SU-DHL-6 (cell line): ENCODE measurements around the gene CUL1.

Experiments
- CTCF ChIP-seq: fragments of 200-600 bp; sonication (generic); IDR thresholded peaks from one replicate; pipeline ENCODE4 v1.5.1; 2017; ENCODE audit warnings: antibody characterized with exemption, mild to moderate bottlenecking, low read length, moderate library complexity; ENCODE audit not compliant: insufficient read depth, poor library complexity, severe bottlenecking
- EZH2phosphoT487 ChIP-seq: fragments of 200-600 bp; sonication (generic), shearing (Covaris generic); conservative IDR thresholded peaks from 2 replicates; pipeline ENCODE4 v1.6.1; 2018; ENCODE audit warnings: mild to moderate bottlenecking, antibody characterized with exemption, low read length, moderate library complexity, mixed read lengths

- no peak for TF ChIP-seq CTCF
- TF ChIP-seq EZH2phosphoT487, result no peak
Observed at GRCh38 chr7:148770004-148770403, 71.3 kb downstream of the CUL1 start.
